CD4-positive, alpha-beta T cell treated with Interleukin-15 for 1 hour (primary cell): ENCODE data around the gene STK25.
"Not testable (repeated sequence)": the region's sequence is repeated elsewhere in the genome, so short reads cannot be mapped to it uniquely, and the experiment has no call there.

Experiments
- DNase-seq: peaks from one replicate; pipeline ENCODE4 v3.0.0-alpha.2; 2020

The STK25 gene

DNA sequence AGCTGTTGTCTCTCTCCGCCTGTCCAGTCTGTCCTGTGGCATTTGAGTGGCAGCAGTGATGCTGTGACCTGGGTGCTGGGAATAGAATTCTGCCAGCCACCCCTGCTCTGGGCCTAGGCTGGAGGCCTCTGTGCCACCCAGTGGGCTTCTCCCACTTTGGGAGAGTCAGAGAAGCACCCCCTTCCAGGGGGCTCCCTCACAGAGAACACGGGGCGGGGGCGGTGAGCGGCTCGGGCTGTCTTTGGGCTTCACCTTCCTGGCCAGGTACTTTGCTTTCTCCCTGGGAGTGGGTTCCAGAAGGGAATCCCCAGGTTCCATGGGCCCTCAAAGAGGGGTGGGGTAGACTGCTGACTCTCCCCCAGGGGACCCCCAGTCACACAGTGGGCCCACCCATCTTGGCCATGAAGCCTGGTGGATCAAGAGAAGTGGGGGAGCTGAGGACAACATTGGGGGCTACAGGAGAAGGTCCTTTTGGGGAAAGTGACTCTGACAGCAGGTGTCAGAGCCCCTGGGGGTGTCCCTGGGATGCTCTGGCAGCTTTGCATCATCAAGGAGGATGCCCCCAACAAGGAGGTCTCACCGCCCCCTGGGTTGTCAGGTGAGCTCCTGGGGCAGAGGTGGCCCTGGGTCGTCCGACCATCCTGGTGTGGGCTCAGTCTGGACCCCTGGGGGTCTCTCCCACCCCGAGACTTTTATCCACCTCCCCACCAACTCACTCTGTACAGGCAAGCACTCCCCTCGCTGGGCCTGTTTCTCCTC, 31.4 kb upstream of the STK25 start:
- no peak for DNase-seq

GRCh38 chr2:241538838-241539615, 30.6 kb upstream of the STK25 start:
- DNase-seq = no peak

- DNase-seq = no peak
These were observed 27.7 kb upstream of the STK25 start for GRCh38 chr2:241535871-241536655.

- no peak for DNase-seq
These were observed 26.5 kb upstream of the STK25 start for GRCh38 chr2:241534701-241535375.

- DNase-seq = no peak
These were observed 25.9 kb upstream of the STK25 start for GRCh38 chr2:241534293-241534692.

DNA sequence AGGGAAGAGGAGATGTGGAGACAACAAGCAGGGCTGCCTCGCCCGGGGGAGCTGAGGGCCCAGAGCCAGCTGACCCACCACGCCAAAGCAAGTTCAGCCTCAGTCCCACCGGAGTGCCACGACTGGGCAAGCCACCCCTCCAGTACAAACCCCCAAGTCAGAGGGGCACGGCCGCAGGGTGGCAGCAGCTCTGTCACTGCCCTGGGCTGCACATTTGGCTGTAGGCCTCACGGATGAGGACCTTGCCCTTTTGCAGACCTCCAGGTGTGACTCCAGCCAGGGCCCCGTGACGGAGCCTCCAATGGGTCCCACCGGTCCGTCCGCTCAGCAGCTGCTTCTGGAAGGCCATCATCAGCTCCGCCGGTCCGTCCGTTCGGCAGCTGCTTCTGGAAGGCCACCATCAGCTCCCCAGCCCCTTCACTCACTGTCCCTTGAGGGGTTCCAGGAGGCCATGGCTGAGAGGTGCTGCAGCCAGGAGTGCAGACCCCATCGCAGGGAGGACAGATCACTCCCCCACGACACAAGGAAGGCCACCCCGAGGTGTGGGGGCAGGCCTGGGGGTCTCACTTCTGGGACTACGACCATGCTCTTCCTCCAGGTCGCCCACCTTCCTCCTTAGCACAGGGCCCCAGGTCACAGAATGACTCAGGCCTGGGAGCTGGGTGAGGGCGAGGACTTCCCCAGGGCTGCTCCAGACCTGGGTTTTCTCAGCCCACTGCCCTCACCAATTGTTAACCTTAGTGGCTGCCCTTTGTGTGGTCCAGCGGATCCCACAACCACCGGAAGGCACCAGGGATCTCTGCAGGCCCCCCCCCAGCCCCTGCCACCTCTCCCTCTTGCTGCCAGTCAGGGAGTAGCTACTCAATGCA, 24.6 kb upstream of the STK25 start:
- no peak for DNase-seq

DNA sequence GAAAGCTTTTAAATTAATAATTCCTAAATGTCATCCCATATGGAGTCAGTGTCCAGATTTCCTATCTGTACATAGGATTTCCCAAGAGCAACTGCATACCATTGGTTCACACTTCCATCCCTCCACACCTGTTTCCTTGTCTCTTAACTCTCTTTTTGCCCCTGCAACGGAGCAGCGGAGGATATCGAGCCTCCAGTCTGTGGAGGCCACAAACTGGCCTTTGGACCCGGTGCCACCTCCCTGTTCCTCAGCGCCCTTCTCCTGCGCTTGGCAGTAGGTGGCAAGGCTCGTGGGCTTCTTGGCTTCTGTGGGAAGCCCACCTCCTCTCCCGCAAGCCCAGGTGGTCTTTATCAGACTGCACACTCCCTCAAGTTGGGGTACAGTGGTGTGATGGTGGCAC, 23.8 kb upstream of the STK25 start:
- DNase-seq = no peak

DNA sequence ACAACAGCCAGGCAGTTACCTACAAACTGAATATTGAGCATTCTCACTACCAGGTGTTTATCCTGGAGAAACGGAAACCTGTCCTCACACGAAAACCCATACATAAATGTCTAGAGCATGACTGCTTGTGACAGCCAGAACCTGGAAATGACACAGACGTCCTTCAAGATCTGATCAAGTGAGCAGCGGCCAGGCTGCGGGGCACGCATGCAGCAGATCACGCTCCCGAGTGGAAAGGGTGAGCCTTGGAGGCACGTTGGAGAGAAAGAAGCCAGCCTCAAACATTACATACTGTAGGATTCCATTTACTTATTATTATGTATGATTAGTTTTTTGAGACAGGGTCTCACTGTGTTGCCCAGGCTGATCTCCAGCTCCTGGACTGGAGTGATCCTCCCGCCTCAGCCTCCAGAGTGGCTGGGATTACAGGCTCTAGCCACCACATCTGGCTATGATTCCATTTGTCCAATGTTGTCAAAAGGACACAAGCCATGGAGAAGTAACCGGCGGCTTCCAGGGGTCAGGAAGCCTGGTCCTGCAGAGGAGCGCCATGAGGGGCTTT, 22.9 kb upstream of the STK25 start:
- no peak for DNase-seq

DNA sequence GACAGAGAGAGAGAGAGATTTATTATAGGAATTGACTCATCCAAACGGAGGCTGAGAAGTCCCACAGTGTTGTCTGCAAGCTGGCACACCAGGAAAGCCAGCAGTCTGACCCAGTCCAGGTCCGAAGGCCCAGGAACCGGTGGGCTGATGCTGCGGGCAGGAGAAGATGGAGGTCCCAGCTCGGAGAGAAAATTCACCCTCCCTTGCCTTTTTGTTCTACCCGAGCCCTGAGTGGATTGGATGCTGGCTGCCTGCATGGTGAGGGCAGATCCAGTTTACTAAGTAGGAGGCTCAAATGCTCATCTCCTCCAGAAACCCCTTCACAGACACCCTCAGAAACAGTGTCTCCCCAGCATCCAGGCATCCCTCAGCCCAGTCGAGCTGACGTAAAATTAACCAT, 22.2 kb upstream of the STK25 start:
- DNase-seq = no peak

GRCh38 chr2:241525818-241526780, 17.7 kb upstream of the STK25 start:
- DNase-seq = not testable (repeated sequence)

DNA sequence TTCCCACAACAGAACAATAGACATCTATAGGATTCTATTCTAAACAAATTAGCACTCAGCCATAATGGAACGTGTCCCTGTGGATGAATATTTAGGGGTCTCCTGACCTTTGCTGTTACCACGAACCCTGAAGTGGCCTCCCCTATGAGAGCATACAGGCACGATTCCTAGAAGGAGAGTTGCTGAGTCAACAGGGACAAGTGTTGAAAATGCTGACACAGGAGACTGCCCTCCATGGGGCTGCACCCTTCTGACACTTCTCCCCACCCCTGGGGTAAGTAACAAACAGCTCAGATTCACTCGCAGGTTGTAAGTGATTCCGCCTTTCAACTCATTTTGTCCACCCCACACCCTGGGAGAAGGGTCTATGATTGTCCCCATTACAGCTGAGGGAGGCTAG, 14.1 kb upstream of the STK25 start:
- no peak for DNase-seq

DNA sequence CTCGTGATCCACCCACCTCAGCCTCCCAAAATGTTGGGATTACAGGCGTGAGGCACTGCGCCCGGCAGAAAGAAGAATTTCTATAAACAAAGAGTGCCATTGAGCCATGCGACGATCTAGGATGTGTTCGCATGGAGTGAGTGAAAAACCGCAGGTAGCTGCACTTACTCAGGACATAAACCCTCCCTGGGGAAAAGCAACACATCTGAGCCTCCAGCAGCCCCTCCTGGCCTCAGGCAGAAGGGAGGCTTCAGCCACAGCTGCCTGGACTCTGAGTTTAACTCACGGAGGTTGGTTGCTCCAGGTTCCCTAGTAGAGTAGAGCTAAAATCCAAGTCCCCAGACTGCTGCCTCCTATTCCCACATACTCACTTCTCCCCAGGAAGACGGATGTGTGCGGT, 11.3 kb upstream of the STK25 start:
- no peak for DNase-seq

GRCh38 chr2:241517297-241517696, 8.9 kb upstream of the STK25 start:
- no peak for DNase-seq

GRCh38 chr2:241516520-241516965, 8.2 kb upstream of the STK25 start:
- no peak for DNase-seq

DNA sequence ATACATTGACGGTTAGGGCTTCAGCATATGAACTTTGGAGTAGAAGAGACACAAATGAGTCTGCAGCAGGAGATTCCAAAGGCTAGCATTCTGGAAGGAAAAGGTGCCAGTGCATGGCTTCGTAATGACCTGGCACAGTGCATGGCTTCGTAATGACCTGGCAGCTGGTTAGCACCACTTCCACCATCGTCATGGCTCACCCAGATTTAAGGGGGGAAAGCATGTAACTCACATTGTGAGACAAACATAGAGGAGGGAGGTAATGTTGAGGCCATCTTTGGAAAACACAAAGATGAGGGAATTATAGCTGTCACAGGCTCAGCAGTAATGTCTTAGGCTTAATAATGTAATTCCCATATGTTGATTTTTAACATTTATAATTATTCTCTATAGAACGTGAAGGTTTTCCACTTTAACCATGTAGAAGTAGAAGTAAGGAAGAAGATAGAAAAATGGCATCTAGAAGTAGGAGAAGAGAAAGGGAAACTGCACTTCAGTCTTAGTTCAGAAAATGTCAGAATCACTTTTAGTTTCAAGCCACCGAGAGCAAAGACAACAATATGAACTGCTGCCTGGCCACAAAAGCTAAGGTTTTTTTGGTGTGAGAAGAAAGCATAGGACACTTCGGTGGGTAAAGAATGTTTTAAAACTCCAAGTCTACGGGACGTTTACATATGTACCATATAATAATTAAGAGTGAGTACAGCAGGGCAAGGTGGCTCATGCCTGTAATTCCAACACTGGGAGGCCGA, 6.8 kb upstream of the STK25 start:
- DNase-seq = no peak

- DNase-seq = no peak
These were observed 6.2 kb upstream of the STK25 start for GRCh38 chr2:241514553-241514952.

GRCh38 chr2:241511091-241511741, 2.8 kb upstream of the STK25 start:
- no peak for DNase-seq

GRCh38 chr2:241509155-241509784, 886 bp upstream of the STK25 start:
- DNase-seq = no peak
